Nephron progenitor cell (in vitro differentiated cells): Measurements from ENCODE around the gene DCLK2.
A peak's percentile ranks its signal among the peaks of the same experiment; 100 is the strongest.

ENCODE experiments used
- DNase-seq: peaks from one replicate; pipeline ENCODE4 v3.0.0; 2021
- H3K27ac Mint-ChIP-seq: 2 replicates; pipeline ENCODE4 v1.8.0; 2021; ENCODE audit warnings: mild to moderate bottlenecking, moderate library complexity, mixed read lengths
- H3K27me3 Mint-ChIP-seq: 2 replicates; pipeline ENCODE4 v1.8.0; 2021; ENCODE audit warnings: mild to moderate bottlenecking, low read depth, mixed read lengths; ENCODE audit not compliant: poor library complexity
- H3K36me3 Mint-ChIP-seq: 2 replicates; pipeline ENCODE4 v1.8.0; 2021; ENCODE audit warnings: low read depth, mixed read lengths
- H3K4me1 Mint-ChIP-seq: 2 replicates; pipeline ENCODE4 v1.8.0; 2021; ENCODE audit warnings: mixed read lengths
- H3K4me3 Mint-ChIP-seq: 2 replicates; pipeline ENCODE4 v1.8.0; 2021; ENCODE audit warnings: mild to moderate bottlenecking, moderate library complexity, mixed read lengths
- H3K9me3 Mint-ChIP-seq: 2 replicates; pipeline ENCODE4 v1.8.0; 2021; ENCODE audit warnings: mild to moderate bottlenecking, moderate library complexity, mixed read lengths
- TF ChIP-seq, protein P1 (sequence below): fragments of 200-600 bp; sonication (generic); IDR thresholded peaks from 2 replicates; pipeline ENCODE4 v1.5.0; 2021; ENCODE audit warnings: antibody characterized with exemption

The DCLK2 gene

DNA sequence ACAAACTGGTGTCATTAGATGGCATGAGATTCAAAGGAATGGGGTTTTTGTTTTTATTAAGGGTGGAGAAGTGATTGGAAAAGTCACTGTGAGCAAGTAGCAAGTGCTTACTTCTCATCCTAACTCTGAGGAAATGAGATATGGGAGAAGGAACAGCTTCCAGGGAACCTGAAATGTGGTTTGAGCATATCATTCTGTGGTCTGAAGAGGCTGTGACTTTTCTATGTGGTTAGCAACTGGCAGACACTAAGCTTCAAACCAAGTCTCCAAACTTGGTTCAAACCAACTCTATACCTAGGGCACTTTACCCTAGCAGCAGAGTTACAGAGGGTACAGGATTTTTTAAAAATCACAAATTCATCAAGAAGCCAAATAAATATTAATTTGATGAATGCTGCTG is 58.2 kb downstream of the DCLK2 start:
- no peak overlapping the region for H3K27ac Mint-ChIP-seq
- H3K9me3 Mint-ChIP-seq, result no peaks in the 10 kb centered on the region
- peaks cover 8% of the 10 kb centered on the region for H3K27me3 Mint-ChIP-seq
- TF ChIP-seq, protein P1, sequence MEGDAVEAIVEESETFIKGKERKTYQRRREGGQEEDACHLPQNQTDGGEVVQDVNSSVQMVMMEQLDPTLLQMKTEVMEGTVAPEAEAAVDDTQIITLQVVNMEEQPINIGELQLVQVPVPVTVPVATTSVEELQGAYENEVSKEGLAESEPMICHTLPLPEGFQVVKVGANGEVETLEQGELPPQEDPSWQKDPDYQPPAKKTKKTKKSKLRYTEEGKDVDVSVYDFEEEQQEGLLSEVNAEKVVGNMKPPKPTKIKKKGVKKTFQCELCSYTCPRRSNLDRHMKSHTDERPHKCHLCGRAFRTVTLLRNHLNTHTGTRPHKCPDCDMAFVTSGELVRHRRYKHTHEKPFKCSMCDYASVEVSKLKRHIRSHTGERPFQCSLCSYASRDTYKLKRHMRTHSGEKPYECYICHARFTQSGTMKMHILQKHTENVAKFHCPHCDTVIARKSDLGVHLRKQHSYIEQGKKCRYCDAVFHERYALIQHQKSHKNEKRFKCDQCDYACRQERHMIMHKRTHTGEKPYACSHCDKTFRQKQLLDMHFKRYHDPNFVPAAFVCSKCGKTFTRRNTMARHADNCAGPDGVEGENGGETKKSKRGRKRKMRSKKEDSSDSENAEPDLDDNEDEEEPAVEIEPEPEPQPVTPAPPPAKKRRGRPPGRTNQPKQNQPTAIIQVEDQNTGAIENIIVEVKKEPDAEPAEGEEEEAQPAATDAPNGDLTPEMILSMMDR, result no peak
- peaks cover 4% of the 10 kb centered on the region for H3K36me3 Mint-ChIP-seq
- no peak overlapping the region for H3K4me3 Mint-ChIP-seq
- DNase-seq, result no peak
- H3K4me1 Mint-ChIP-seq, result peaks cover 15% of the 10 kb centered on the region

DNA sequence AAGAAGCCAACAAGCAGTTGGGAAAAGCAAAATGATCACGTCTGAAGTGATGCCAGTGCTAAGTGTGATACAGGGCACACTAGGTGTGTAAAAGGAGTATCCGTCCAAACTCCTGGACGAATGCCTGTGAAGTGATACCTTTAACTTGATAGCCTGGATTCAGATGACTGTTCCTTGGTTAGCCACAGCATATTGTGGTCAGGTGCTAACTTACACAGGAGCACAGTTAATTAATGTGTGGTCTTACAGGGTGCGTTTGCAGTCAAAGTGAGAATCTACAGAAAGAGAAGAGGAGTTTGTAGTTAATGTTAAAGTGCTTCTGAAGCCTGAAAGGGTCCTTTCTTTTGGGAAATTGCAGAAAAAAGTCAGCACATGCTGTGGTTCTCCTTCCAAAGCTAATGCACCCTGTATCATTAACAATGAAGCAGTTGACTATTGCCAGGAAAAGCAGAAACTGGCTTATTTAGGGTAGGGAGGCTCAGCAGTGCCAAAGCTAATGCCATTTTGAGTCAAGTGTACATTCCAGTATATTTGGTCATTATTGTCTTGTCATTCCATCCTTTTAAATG is 61.1 kb downstream of the DCLK2 start:
- Mint-ChIP-seq H3K4me1 (peaks cover 15% of the 10 kb centered on the region), H3K4me3 (no peak overlapping the region), H3K9me3 (peaks cover 18% of the 10 kb centered on the region), H3K27ac (peak overlapping the region; percentile 46), H3K27me3 (peaks cover 4% of the 10 kb centered on the region), H3K36me3 (peaks cover 19% of the 10 kb centered on the region)
- TF ChIP-seq, protein P1, result no peak
- DNase-seq, result no peak

DNA sequence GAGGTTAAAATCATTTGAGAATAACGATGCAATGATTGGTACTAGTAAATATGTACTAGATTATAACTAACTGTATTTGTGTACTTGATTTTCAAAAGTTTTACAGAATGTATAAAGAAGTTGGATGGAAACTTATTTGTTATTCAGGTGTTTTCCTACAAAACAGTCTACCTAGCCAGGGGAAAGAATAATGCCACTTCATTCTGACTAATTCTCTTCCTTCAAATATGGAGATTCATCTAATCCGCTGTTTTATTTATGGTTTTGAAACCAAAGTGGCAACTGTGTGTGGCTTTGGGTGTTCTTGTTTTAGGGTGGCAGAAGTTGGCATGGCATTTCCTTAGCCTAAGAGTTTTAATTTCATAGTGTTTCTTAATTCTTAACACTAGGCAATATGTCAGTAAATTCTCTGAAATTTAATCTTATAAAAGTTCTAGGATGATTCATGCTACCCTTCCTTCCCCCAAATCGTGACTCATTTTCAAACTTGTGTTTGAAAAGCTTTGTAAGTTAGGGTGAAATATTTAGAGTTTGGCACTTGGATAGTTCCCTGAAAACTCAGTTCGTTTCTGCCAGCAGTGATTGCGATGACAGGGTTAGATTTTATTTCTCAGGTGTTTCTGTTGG is 62.6 kb downstream of the DCLK2 start:
- peaks cover 27% of the 10 kb centered on the region for H3K4me1 Mint-ChIP-seq
- H3K4me3 Mint-ChIP-seq, result no peak overlapping the region
- peaks cover 23% of the 10 kb centered on the region for H3K36me3 Mint-ChIP-seq
- TF ChIP-seq, protein P1, result no peak
- no peak for DNase-seq
- H3K27ac Mint-ChIP-seq, result no peak overlapping the region
- peaks cover 4% of the 10 kb centered on the region for H3K27me3 Mint-ChIP-seq
- peaks cover 26% of the 10 kb centered on the region for H3K9me3 Mint-ChIP-seq

DNA sequence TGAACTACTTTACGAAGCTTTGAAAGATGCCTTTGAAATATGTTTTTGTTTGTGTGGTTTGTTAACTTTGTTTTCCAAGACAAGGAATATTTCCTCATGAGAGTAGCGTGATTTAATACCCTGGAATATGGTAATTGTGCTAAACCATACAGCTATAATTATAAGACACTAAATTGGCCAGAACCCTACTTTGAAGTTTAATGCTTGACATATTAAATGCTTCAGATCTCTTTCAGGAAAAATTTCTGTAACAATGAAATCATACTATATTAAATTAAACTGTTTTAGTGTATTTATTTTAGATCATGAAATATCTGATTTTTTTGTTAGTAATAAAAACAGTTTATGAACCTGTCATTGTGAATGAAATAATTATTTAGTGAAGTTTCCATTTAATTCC is 63.5 kb downstream of the DCLK2 start:
- Mint-ChIP-seq H3K27me3 (peaks cover 3% of the 10 kb centered on the region), H3K9me3 (peaks cover 26% of the 10 kb centered on the region), H3K36me3 (peaks cover 21% of the 10 kb centered on the region), H3K27ac (no peak overlapping the region), H3K4me3 (no peak overlapping the region), H3K4me1 (peaks cover 26% of the 10 kb centered on the region)
- no peak for DNase-seq
- TF ChIP-seq, protein P1, result no peak

DNA sequence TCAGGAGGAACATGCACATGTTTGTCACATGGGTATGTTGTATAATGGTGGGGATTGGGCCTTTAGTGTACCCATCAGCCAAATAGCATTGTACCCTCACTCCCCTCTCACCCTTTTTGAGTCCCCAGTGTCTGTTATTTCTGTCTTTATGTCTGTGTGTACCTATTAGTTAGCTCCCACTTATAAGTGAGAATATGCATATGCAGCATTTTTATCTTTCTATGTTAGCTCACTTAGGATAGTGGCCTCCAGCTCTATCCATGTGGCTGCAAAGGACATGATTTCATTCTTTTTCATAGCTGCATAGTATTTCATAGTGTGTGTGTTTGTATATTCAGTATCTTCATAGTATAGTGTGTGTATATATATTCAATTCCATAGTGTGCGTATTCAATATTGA is 64.6 kb downstream of the DCLK2 start:
- H3K27me3 Mint-ChIP-seq, result no peaks in the 10 kb centered on the region
- H3K4me3 Mint-ChIP-seq, result no peak overlapping the region

More for the DNA sequence above, 64.6 kb downstream of the DCLK2 start:
- H3K36me3 Mint-ChIP-seq, result peaks cover 21% of the 10 kb centered on the region
- TF ChIP-seq, protein P1, result no peak
- H3K27ac Mint-ChIP-seq, result no peak overlapping the region
- peaks cover 21% of the 10 kb centered on the region for H3K4me1 Mint-ChIP-seq
- H3K9me3 Mint-ChIP-seq, result peaks cover 26% of the 10 kb centered on the region
- no peak for DNase-seq
